CD4-positive, alpha-beta T cell treated with Interleukin-6 for 4 hours (primary cell): ENCODE results near the gene AKT1.

Source experiments
- DNase-seq: peaks from one replicate; pipeline ENCODE4 v3.0.0-alpha.2; 2020; ENCODE audit warnings: mixed read lengths

Gene AKT1

DNA sequence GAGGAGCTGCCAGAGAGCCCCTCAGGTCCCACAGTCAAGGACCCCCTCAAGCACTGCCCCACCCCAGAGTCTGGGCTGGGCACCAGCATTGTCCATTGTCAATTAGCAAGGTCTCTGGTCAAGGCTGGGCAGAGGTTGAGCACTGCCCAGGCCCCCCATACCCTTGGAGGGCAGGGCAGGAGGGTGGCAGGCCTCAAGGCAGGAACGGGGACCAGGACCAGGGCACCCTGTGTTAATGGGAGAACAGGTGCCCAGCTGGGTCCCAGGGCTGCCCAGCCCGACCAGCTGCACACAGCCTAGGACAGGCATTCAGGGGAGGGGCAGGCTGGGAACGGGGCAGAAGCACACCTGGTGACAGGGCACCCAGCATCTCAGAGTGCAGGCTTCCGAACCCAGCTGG, 24.2 kb downstream of the AKT1 start:
- DNase-seq = no peak

DNA sequence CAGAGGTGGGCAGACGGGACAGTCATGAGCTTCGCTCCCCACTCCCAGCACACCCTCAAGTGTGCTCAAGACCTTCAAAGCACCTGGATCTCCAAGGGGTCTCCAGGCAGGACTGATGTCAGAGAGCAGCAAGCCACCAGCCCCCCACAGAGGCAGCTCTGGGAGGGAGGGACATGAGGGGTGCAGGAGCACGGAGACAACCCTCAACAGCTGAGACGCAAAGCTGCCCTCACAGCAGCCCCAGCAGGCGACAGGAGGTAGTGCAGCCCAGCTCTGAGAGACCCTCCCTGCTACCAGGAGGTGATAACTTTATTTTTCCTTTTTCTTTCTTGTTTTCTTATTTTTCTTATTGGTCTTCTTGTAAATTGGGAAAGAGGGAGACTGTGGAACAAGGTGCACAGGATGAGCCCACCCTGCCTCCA, 24.7 kb downstream of the AKT1 start:
- no peak for DNase-seq

DNA sequence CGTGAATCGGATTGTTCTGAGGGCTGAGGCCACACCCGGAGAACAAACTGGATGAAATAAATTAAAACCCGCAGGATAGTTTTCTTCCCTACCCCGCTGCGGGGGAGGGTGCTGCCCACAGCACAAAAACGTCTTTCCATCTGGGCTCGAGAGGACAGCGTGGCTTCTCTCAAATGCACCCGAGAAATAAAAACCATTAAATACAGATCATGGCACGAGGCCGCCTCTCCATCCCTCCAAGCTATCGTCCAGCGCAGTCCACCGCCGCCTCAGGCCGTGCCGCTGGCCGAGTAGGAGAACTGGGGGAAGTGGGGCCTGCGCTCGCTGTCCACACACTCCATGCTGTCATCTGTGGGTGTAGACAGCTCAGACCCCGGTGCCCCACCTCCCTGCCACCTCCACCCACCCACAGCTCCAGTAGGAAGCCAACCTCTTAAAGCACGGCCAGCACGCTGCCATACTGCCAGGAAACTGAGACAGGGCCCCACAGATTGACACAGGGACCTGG, 25.4 kb downstream of the AKT1 start:
- DNase-seq = no peak

DNA sequence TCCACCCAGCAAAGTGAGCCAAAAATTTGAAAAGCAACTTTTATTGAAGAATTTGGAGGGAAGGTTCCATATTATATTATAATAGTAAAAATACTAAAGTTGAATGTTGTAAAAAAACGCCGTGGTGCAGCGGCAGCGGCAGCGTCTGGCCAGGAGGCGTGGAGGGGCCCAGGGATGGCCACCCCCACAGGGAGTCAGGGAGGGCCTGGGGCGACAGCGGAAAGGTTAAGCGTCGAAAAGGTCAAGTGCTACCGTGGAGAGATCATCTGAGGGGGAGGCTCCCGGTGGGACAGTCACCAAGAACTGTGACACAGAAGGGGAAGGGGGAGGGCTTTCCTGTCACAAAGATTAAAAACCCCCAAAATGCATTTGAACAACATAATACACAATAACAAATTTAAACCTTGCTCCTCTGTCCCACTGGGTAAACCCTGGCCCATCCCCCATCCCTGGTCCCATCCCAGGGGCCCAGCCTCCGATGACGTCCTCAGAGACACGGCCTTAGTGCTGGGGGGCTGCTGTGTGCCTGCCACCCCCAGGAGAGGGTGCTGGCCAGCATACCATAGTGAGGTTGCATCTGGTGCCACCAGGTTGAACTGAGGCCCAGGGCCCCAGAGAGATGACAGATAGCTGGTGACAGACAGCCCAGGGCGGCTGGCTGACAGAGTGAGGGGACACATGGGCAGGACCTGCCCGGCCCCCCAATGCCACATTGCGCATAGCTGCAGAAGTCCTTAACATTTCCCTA, 26.1 kb downstream of the AKT1 start:
- no peak for DNase-seq

DNA sequence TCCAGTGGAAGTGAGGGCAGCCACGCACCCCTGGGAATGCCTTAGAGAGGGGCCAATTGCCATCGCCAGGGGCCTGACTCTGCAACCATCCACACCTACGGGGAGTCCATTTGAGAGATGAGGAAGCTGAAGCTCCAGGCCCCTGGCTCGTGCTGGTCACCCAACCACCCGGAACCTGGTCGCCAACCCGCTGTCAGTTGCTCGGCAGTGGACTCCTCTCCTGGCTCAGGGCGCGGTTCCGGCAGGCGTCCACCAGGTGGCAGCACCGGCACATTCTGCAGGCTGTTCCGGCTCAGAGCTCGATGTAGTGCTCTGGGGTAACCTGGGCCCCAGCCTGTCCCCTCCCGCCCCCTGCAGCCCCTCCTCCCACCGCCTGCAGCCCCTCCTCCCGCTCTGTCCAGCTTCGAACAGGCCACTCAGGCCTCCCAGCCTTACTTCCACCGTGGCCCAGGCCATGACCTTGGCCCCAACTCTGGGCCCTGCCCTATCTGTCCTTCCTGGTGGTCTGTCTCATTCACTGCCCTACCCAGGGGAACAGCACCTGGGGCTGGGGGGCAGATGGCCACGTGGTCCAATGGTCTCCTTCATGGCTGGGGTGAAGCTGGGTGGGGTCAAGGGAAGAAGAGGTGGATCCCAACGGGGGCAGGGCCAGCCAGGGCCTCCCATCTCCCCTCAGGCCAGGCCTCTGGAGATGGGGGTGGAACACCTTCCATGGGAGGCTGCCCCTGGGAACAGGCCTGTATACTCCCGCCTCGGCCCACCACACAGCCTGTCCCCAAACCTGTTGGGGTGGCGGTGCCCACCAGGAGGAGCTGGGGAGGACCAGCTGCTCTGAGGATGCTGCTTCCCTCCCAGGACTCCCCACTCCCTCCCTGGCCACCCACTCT, 26.9 kb downstream of the AKT1 start:
- peak; percentile 93 for DNase-seq

DNA sequence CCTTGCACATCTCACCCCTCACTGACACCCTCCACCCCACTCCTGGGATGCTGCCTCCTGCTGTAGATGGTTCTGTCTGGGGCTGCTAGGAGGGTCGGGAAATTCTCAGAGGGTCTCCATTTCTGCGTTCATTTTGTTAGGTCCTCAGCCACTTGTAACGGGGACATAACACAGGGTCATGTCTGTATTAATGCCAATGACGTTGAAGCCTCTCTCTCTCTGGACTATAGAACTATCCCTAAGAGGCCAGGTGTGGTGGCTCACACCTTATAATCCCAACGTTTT, 28.0 kb downstream of the AKT1 start:
- no peak for DNase-seq

DNA sequence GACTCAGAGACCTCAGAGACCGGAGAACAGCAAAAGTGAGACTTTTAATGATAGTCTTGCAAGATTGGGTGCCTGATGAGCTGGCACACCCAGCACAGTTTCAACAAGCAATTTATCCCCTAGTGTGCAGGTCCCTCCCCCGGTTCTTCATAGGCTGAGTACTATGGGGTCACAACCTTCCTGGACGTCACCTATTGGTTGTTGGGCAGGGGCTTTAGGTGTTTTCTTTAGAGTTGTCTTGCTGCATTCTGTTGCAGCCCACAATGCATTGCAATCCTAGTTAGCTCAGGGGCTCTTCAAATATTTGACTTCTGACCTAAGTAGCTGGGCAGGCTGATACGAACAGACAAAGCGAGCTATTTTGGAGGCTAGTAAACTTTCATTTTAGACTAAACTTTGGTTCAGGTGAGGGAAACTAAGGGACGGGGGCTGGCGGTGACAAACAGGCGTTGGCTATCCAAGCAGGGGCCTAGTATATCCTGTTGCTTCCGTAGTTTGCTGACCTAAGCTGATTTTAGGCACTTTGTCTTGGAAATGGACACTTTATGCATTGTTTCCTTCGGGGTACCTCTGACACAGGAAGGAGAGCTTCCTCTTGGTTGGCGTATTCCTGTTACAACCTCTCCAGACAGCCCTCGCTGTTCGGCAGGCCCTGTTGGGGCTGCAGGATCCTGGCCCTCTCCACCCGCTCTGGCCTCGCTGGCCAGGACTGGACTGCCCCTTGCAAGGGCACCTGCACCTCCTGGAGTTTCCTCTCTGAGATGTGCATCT, 28.5 kb downstream of the AKT1 start:
- DNase-seq = no peak

DNA sequence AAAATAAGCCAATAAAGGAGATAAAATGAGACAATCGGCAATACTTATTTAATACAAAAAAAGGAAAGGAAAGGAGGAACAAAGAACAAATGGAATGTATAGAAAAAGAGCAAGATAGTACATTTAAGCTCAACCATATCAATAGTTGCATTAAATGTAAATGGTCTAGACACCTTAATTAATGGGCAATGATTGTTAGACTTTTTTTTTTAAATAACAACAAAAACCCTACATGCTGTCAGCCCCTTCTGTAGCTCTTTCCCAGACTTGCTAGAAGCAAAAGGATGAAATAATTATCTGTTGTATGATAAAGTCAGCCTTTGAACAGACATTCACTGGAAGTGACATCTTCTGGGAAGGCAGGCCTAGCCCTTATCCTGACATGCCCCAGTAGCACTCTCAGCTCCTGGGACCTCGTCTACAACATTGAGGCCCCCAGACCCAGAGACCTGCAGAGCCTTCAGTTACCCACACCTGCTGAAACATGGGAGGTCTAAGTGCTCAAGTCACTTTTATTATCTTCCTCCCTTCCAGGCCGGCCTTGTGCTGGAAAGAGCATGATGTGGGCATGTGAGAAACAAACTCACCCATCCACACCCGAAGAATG, 29.2 kb downstream of the AKT1 start:
- no peak for DNase-seq

DNA sequence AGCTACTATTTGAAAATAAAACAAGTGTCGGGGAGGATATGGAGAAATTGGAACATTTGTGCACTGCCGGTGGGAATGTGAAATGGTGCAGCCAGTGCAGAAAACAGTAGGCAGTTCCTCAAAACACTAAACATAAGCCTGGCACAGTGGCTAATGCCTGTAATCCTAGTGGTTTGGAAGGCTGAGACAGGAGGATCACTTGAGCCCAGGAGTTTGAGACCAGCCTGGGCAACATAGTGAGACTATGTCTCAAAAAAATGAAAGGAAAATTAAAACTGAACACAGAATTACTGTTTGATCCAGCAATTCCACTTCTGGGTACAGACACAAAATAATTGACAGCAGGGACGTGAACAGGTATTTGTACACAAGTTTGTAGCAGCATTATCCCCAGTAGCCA, 30.0 kb downstream of the AKT1 start:
- DNase-seq = no peak

DNA sequence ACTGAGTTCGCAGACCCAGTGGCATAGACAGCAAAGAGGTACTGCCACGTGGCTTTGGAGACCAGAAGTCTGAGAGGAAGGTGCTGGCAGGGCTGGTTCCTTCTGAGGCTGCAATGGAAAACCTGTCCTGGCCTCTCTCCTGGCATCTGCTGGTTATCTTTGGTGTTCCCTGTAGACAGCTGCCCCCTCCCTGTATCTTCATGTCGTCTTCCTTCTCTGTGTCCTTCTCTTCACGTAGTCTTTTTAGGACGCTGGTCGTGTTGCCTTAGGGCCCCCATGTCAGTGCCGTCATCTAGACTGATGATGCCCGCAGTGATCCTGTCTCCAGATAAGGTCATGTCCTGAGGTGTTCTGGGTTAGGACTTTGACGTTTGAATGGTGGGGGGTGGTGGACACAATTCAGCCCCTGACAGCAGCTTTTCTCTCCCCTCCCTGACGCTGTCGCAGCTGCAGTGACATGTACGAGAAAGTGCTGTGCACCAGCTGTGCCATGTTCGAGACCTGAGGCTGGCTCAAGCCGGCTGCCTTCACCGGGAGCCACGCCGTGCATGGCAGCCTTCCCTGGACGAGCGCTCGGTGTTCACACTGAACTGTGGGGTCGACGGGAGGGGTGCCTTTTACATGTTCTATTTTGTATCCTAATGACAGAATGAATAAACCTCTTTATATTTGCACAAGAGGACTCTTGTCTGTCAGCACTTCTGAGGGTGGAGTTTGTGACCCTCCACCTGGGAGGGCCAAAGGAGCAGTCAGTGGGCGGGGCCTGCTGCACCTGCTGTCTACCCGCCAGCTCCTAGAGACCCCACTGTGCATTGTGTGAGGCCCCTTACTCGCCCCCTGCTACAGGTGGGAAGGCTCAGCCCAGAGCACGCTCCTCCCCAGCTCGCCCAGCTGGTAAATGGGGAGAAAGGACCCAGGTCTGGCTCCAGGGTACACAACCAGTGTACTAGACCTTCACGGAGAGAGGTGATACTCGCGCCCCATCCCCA, 36.3 kb downstream of the AKT1 start:
- no peak for DNase-seq

DNA sequence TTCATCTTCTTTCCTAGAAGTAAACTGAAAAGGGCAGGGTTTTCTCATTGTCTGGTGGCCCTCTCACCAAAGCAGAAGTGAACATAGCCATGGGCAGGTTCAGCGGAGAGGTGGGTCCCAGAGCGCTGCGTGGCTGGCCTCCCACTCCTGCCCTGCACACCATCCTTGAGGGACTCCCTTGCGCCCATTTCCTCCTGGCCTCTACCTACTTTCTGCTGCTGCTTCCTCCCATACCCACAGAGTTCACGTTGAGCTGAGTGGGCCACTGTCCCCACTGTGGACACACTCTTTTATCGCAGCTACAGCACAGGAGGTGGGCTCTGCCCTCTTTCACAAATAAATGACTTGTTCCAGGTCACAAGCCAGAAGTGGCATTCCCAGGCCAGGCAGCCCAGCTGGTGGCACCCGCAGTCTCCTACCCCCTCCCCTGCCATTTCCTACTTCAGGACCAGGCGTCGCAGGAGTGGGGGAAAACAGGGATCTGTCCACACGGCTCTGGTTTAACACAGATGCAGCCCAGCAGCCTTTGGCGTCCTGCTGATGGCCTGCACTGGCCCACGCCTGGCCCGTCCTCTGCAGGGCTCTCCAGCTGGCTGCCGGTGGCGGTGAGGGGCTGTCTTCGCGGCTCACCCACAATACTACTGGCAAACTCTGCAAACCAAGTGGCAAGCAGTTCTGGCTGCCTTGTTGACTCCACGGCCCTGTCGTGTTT, 37.7 kb downstream of the AKT1 start:
- DNase-seq = no peak

DNA sequence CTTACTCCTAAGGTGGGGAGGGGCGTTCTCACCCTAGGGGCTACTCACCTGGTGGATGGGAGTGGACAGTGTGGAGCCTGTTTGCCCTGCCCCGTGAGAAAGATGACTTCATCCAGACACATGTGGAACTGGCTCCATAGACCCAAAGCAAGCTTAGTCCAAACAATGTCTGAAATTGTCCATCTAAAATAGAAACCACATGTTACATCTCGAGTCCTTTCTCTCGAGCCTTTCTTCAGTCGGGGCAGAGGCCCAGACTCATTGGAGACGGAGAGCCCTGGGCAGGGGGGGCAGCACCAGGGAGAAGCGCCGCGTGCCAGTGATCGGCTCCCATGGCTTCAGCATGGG, 38.3 kb downstream of the AKT1 start:
- DNase-seq = no peak

DNA sequence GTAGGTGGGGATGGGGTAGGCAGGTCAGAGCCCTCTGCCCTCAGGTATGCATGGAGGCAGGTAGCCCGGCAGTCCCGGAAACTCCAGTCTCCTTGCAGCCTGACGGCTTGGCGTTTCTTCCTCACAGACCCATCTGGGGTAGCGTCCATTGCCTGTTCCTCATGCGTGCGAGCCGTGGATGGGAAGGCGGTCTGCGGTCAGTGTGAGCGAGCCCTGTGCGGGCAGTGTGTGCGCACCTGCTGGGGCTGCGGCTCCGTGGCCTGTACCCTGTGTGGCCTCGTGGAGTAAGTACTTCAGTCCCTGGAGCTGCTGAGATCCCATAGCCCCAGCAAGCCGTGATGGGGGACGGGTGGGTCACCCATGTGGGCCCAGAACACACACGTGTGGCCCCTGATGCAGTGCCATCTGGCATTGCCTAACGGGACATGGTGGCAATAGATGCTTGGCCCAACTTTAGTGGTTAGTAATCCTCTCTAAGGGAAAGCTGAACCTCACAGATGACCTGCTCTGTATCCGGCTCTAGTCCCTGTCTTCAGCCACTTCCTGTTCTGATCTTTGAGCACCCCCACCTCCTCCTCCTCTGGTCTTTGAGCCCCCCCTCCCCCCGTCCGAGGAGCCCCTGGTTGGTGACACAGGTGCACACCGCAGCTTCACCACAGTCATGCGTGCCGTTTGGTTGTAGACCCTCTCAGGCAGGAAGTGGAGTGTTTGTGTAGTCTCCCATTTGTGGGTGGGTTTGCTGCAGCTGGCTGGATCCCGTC, 38.9 kb downstream of the AKT1 start:
- DNase-seq = no peak

DNA sequence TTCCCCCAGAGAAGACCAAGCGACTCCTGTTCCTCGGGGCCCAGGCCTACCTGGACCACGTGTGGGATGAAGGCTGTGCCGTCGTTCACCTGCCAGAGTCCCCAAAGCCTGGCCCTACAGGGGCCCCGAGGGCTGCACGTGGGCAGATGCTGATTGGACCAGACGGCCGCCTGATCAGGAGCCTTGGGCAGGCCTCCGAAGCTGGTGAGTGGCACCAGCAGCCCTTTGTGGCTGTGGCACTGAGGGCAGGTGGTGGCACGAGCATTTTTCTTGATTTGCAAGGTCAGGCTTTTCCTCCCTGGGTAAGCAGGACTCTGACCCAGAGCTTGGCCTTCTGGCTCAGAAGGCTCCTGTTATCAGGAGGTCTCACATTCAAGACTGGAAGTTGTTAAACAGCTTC, 39.9 kb downstream of the AKT1 start:
- no peak for DNase-seq

DNA sequence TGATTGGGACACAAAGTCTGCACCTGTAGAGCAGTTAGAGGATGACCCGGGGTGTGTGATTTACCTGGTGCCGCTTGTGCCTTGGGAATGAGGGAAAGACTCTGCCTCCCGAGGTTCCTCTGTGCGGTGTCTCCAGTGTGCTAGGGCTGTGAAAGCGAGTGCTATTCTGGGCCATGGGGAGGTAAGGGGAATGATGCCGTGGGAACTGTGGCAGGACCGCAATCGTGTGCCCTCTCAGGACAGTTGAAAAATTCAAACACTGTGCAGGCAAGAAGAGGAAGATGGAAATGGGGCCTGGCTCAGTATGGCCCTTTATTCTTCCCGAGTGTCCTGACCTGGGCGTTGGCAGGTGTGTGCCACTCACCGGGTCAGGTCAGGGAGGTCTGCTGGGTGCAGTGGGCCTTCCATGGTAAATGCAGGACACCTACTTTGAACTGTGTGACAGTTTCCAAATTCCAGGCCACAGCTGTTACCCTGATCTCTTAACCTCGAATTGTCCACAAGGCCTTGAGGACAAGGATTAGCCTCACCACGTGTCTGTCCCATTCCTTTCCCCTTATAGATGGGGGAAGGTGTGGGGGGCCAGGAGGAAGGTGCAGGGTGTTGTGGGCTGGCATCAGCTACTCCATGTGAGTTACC, 41.2 kb downstream of the AKT1 start:
- DNase-seq = no peak

DNA sequence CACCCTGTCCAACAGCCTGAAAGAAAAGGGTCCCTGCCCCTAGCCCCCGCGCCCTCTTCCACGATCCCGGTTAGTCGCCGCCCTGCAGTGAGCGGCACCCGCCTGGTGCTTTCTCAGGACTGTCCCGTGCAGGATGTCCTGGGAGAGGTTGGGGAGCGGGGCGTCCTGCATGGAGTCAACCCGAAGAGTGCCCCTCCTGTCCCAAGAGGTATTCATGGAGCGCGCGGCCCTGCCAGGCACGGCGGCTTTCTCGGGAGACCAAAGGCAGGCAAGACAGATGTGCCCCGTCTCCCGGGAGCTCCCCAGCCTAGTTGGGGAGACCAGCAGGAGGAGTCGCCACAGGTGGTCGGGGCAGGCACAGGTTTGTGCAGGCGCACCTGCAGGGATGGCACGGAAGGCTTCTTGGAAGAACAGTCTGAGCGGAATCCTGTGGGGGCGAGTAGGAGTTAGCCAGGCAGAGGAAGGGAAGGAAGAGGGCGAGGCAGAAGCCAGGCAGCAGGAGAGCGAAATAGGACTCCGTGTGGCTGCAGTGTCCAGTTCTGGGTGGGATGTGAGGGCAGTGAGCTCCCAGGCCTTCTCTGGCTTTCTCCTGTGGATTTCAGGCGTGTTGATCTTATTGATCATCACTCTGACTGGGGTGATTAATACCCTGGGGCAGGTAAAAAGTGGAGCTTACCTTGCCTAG, 41.9 kb downstream of the AKT1 start:
- peak; percentile 12 for DNase-seq

DNA sequence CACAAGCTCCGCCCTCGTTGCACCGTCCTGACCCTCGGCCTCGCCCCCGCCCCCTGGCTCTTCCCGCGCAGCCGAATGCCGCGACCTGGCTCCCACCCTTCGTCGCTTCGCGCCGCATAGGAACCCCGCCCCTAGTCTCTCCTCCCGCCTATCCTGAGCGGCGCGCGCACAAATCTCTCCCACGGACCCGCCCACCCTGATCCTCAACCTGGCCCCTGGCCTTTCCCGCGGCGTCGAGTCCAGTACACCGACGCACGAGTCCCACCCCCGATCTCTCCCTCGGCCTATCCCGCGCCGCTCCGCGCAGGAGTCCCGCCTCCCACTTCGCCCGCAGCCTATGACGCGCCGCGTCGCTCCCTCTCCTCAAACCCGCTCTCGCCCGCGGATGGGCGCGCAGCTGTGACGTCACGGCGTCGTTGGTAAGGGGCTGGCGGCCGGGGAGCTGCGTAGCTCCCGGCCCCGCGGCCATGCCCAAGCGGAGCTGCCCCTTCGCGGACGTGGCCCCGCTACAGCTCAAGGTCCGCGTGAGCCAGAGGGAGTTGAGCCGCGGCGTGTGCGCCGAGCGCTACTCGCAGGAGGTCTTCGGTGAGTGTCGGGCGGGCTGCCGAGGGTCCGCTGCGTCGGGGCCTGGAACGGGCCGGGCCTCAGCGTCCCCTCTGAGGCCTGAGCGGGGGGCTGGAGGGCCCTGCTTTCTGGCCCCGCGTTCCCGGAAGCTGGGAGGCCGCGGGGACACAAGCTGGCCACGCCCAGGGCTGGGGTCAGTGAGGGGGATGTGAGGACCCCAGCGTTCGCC, 42.6 kb downstream of the AKT1 start, which contains the start of gene SIVA1:
SIVA1 (plus strand) TSS at position 413 of the 793 bp plus-strand sequence; CDS start at position 468, 55 bp downstream.
- DNase-seq = peak; percentile 100

DNA sequence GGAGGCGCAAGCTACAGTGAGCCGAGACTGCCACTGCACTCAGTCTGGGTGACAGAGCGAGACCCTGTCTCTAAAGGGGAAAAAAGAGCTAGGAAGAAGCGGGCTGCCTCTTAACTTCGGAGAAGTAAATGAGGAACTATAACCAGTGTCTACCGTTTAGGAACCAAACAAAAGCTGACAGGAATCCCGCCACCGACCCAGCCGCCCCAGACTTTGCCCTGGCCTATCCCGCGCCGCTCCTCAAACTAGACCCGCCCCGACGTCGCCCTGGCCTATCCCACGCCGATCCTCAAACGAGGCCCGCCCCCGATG, 43.2 kb downstream of the AKT1 start:
- DNase-seq = no peak
